ENCODE results near the gene RSL24D1.
"Not testable (repeated sequence)": the region's sequence is repeated elsewhere in the genome, so short reads cannot be mapped to it uniquely, and the experiment has no call there.

- TF ChIP-seq, protein P1, sequence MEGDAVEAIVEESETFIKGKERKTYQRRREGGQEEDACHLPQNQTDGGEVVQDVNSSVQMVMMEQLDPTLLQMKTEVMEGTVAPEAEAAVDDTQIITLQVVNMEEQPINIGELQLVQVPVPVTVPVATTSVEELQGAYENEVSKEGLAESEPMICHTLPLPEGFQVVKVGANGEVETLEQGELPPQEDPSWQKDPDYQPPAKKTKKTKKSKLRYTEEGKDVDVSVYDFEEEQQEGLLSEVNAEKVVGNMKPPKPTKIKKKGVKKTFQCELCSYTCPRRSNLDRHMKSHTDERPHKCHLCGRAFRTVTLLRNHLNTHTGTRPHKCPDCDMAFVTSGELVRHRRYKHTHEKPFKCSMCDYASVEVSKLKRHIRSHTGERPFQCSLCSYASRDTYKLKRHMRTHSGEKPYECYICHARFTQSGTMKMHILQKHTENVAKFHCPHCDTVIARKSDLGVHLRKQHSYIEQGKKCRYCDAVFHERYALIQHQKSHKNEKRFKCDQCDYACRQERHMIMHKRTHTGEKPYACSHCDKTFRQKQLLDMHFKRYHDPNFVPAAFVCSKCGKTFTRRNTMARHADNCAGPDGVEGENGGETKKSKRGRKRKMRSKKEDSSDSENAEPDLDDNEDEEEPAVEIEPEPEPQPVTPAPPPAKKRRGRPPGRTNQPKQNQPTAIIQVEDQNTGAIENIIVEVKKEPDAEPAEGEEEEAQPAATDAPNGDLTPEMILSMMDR (IDR thresholded peaks at IDR 0.05): not testable (repeated sequence)
- not testable (repeated sequence) for TF ChIP-seq POLR2A, EP300 (IDR thresholded peaks at IDR 0.05)
Measured at GRCh38 chr15:55143132-55143531, 53.6 kb downstream of the RSL24D1 start.

Data from tibial nerve (tissue), 4 donors.